SK-N-SH (cell line): ENCODE results near the gene TEX264. TPM values are rescaled to one million over a fixed set of nuclear protein-coding genes. Genes with fewer than 3 reads are reported as not detected.

ENCODE experiments used
- CTCF ChIA-PET: fragments of 300-600, 350-600 bp; formaldehyde crosslinking; extraction: SDS; loops from one replicate; lab custom pipeline; 2021; lab: Yijun Ruan, JAX
- POLR2A ChIA-PET: fragments of 350-600 bp; sonication (Branson Sonifier 250); formaldehyde crosslinking; extraction: SDS; loops from one replicate; lab custom pipeline; 2020; ENCODE audit warnings: antibody characterized with exemption, inconsistent platforms; lab: Yijun Ruan, JAX
- DNase-seq: peaks from one replicate; pipeline ENCODE4 v3.0.0; 2012
- H2AFZ ChIP-seq: fragments of 200-600 bp; sonication (generic); 2 replicates; pipeline ENCODE4 v1.8.1; 2016; ENCODE audit warnings: antibody characterized with exemption, mild to moderate bottlenecking, low read depth
- H3F3A ChIP-seq: fragments of 200-600 bp; sonication (generic); replicated peaks from 2 replicates; pipeline ENCODE3; 2016; ENCODE audit warnings: antibody characterized with exemption, mild to moderate bottlenecking; ENCODE audit not compliant: insufficient read depth
- H3K27ac ChIP-seq, 2 experiments: fragments of 200-500 bp in 1 of 2; fragments of 200-600 bp in 1 of 2; sonication (Bioruptor generic) in 1 of 2; sonication (generic), shearing (Covaris generic) in 1 of 2; 2 replicates each; pipeline versions ENCODE4 v1.5.1 to v1.6.1; 2014 to 2016; ENCODE audit warnings: low read depth in 2 of 2, inconsistent platforms in 1 of 2, low read length in 1 of 2, mild to moderate bottlenecking in 1 of 2, mixed read lengths in 1 of 2
- H3K27me3 ChIP-seq: fragments of 200-600 bp; sonication (generic), shearing (Covaris generic); 2 replicates; pipeline ENCODE4 v1.6.1; 2016; ENCODE audit warnings: mixed run types; ENCODE audit not compliant: insufficient read depth
- H3K36me3 ChIP-seq, 2 experiments: fragments of 200-500 bp in 1 of 2; fragments of 200-600 bp in 1 of 2; sonication (Bioruptor generic) in 1 of 2; sonication (generic) in 1 of 2; replicated peaks in 1 of 2; 2 replicates each; pipeline versions ENCODE3 to v1.5.1; 2014 to 2016; ENCODE audit warnings: low read length in 1 of 2, mild to moderate bottlenecking in 1 of 2; ENCODE audit not compliant: insufficient read depth in 2 of 2, control insufficient read depth in 1 of 2
- H3K4me1 ChIP-seq, 2 experiments: fragments of 200-500 bp in 1 of 2; fragments of 200-600 bp in 1 of 2; sonication (Bioruptor generic) in 1 of 2; sonication (generic), shearing (Covaris generic) in 1 of 2; 2 replicates each; pipeline versions ENCODE4 v1.5.1 to v1.6.1; 2014 to 2016; ENCODE audit warnings: low read depth in 1 of 2, low read length in 1 of 2, mixed run types in 1 of 2; ENCODE audit not compliant: insufficient read depth in 2 of 2, control insufficient read depth in 1 of 2
- H3K4me2 ChIP-seq: fragments of 200-600 bp; sonication (generic), shearing (Covaris generic); 2 replicates; pipeline ENCODE4 v1.6.1; 2017; ENCODE audit warnings: mixed run types
- H3K4me3 ChIP-seq, 2 experiments: fragments of 200-500 bp in 1 of 2; fragments of 200-600 bp in 1 of 2; sonication (Bioruptor generic) in 1 of 2; sonication (generic), shearing (Covaris generic) in 1 of 2; 2 replicates each; pipeline versions ENCODE4 v1.5.1 to v1.8.1; 2014 to 2016; ENCODE audit warnings: low read depth in 2 of 2, inconsistent platforms in 1 of 2, low read length in 1 of 2, mild to moderate bottlenecking in 1 of 2, mixed read lengths in 1 of 2, moderate library complexity in 1 of 2
- H3K79me2 ChIP-seq: fragments of 200-600 bp; sonication (generic); 2 replicates; pipeline ENCODE4 v1.8.1; 2017; ENCODE audit warnings: mild to moderate bottlenecking; ENCODE audit not compliant: insufficient read depth
- H3K9ac ChIP-seq: fragments of 200-600 bp; sonication (generic); 2 replicates; pipeline ENCODE4 v1.6.1; 2017; ENCODE audit warnings: mixed run types
- H3K9me2 ChIP-seq: fragments of 200-600 bp; sonication (generic); 2 replicates; pipeline ENCODE4 v1.6.1; 2017; ENCODE audit warnings: mixed run types
- H3K9me3 ChIP-seq: fragments of 200-600 bp; sonication (generic); 2 replicates; pipeline ENCODE4 v1.6.1; 2017; ENCODE audit warnings: mixed run types, mild to moderate bottlenecking, moderate library complexity
- H4K20me1 ChIP-seq: fragments of 200-600 bp; sonication (generic); 2 replicates; pipeline ENCODE4 v1.6.1; 2017; ENCODE audit warnings: mild to moderate bottlenecking, mixed run types; ENCODE audit not compliant: insufficient read depth
- CHD2 ChIP-seq: fragments of 150-350 bp; IDR thresholded peaks from 2 replicates; pipeline ENCODE4 v1.6.1; 2018; ENCODE audit warnings: low read length; ENCODE audit not compliant: partially characterized antibody
- CTCF ChIP-seq: fragments of 200-600 bp; sonication (generic); IDR thresholded peaks from 2 replicates; pipeline ENCODE4 v1.6.1; 2017; ENCODE audit warnings: antibody characterized with exemption, mild to moderate bottlenecking, moderate library complexity
- ELF1 ChIP-seq: IDR thresholded peaks from 2 replicates; pipeline ENCODE4 v1.4.0; 2012
- FOSL2 ChIP-seq: IDR thresholded peaks from 2 replicates; pipeline ENCODE4 v1.4.0; 2012; ENCODE audit warnings: low read depth, mild to moderate bottlenecking, moderate library complexity, borderline replicate concordance
- FOXJ3 ChIP-seq: sonication (generic); formaldehyde crosslinking; IDR thresholded peaks from 2 replicates; pipeline ENCODE4 v1.5.1; 2020; ENCODE audit warnings: mild to moderate bottlenecking, missing genetic modification reagents
- FOXM1 ChIP-seq: IDR thresholded peaks from 2 replicates; pipeline ENCODE4 v1.4.0; 2012; ENCODE audit warnings: low read depth, mild to moderate bottlenecking
- GATA2 ChIP-seq: sonication (generic); formaldehyde crosslinking; IDR thresholded peaks from 2 replicates; pipeline ENCODE4 v1.5.0; 2020; ENCODE audit warnings: mild to moderate bottlenecking, missing genetic modification reagents
- IRF3 ChIP-seq: fragments of 150-350 bp; IDR thresholded peaks from 2 replicates; pipeline ENCODE4 v1.6.1; 2016; ENCODE audit warnings: mild to moderate bottlenecking, low read depth, low read length
- JUND ChIP-seq: IDR thresholded peaks from 2 replicates; pipeline ENCODE4 v1.4.0; 2012
- MAX ChIP-seq: IDR thresholded peaks from 2 replicates; pipeline ENCODE4 v1.4.0; 2012; ENCODE audit warnings: low read depth
- MEF2A ChIP-seq: IDR thresholded peaks from 2 replicates; pipeline ENCODE4 v1.4.0; 2012; ENCODE audit warnings: low read depth, borderline replicate concordance
- NFIC ChIP-seq: IDR thresholded peaks from 2 replicates; pipeline ENCODE4 v1.4.0; 2012; ENCODE audit warnings: borderline replicate concordance
- NRF1 ChIP-seq: IDR thresholded peaks from 2 replicates; pipeline ENCODE4 v1.6.1; 2012; ENCODE audit warnings: low read depth, mild to moderate bottlenecking, low read length
- POLR2AphosphoS5 ChIP-seq: IDR thresholded peaks from 2 replicates; pipeline ENCODE4 v1.6.1; 2012; ENCODE audit warnings: low read depth, low read length
- REST ChIP-seq: IDR thresholded peaks from 2 replicates; pipeline ENCODE4 v1.6.1; 2012; ENCODE audit warnings: mild to moderate bottlenecking, low read depth, low read length, moderate library complexity
- SIN3A ChIP-seq: IDR thresholded peaks from 2 replicates; pipeline ENCODE4 v1.6.1; 2012; ENCODE audit warnings: low read depth, mild to moderate bottlenecking, low read length, moderate library complexity, borderline replicate concordance
- SMC3 ChIP-seq: IDR thresholded peaks from 2 replicates; pipeline ENCODE4 v1.6.1; 2012; ENCODE audit warnings: low read depth, low read length, improper control_type of control experiment
- TAF1 ChIP-seq: IDR thresholded peaks from 2 replicates; pipeline ENCODE4 v1.6.1; 2012; ENCODE audit warnings: low read depth, mild to moderate bottlenecking, low read length, moderate library complexity, borderline replicate concordance
- TEAD4 ChIP-seq: IDR thresholded peaks from 2 replicates; pipeline ENCODE4 v1.4.0; 2012; ENCODE audit warnings: mild to moderate bottlenecking, borderline replicate concordance; ENCODE audit not compliant: insufficient read depth
- USF1 ChIP-seq: IDR thresholded peaks from 2 replicates; pipeline ENCODE4 v1.4.0; 2012; ENCODE audit warnings: low read depth, borderline replicate concordance
- USF2 ChIP-seq: fragments of 150-350 bp; IDR thresholded peaks from 2 replicates; pipeline ENCODE4 v1.6.1; 2017; ENCODE audit warnings: antibody characterized with exemption, low read length, low read depth, borderline replicate concordance
- YY1 ChIP-seq: IDR thresholded peaks from 2 replicates; pipeline ENCODE4 v1.4.0; 2012; ENCODE audit warnings: low read depth, mild to moderate bottlenecking
- WGBS: methylation state at CpG from one replicate; pipeline ENCODE4 v1.1.6; 2017; ENCODE audit warnings: low lambda C conversion rate; 5-methylcytosine and 5-hydroxymethylcytosine counted together
- polyA plus RNA-seq, 3 experiments: library from polyadenylated mRNA; depleted of rRNA; stranded (reverse); fragments of >200 nt; gene quantifications; 2 replicates each; pipeline ENCODE4 v1.2.3, GENCODE V29; 2012

Gene TEX264
- polyA plus RNA-seq (2012; rRNA removed), result 82.1 and 86.0 TPM in 2 replicates
- polyA plus RNA-seq (2012; cell fraction: cytosol; rRNA removed), result 39.3 and 60.0 TPM in 2 replicates
- polyA plus RNA-seq (2012; cell fraction: nucleus; rRNA removed), result 71.2 and 84.0 TPM in 2 replicates

GRCh38 chr3:51670823-51671733, at the start of gene TEX264:
TSS of gene TEX264 (plus strand) at chr3:51671252. CDS start at chr3:51674305, 3,053 bp downstream.
- peaks cover 10 to 22% of the 10 kb centered on the region in 2 experiments; a peak in 3 of 4 replicates for H3K4me1 ChIP-seq
- H3K4me2 ChIP-seq, result peak within 1 kb of the TSS; percentile 100
- H3K4me3 ChIP-seq, result peak within 1 kb of the TSS; percentile 85 to 96
- H3K36me3 ChIP-seq, result peaks cover 0 to 10% of the 10 kb centered on the region in 2 experiments
- peaks cover 24% of the 10 kb centered on the region for H3K79me2 ChIP-seq
- peak; percentile 97 for DNase-seq
- H3K9me2 ChIP-seq, result no peaks in the 10 kb centered on the region
- H3K9me3 ChIP-seq, result no peaks in the 10 kb centered on the region
- peaks cover 8% of the 10 kb centered on the region; the same call in 1 of the 2 replicates for H4K20me1 ChIP-seq
- 5% methylated on average over 24 of the region's 81 CpGs for WGBS
- ChIA-PET POLR2A (interaction anchor here (1.0 to 3.1 kb wide), 4 partner anchors 10 to 171 kb away, joined by 3 to 29 read pairs (median 6); partner anchors contain the start of gene DCAF1), CTCF (interaction anchor here (0.8 to 10.3 kb wide), 11 partner anchors 10 to 312 kb away, joined by 3 to 209 read pairs (median 13); partner anchors contain the start of genes DCAF1 and RAD54L2)
- H3K9ac ChIP-seq, result peak within 1 kb of the TSS; percentile 92
- peak within 1 kb of the TSS; percentile 73 to 94 for H3K27ac ChIP-seq
- H2AFZ ChIP-seq, result peak within 1 kb of the TSS; percentile 96
- no peaks in the 10 kb centered on the region for H3K27me3 ChIP-seq
- peaks cover 13% of the 10 kb centered on the region for H3F3A ChIP-seq
- no peak for TF ChIP-seq CTCF
- TF ChIP-seq SMC3, result no peak
- TF ChIP-seq JUND, result no peak
- no peak for TF ChIP-seq ELF1
- TF ChIP-seq USF2, result no peak
- TF ChIP-seq IRF3, result no peak
- TF ChIP-seq CHD2, result no peak
- peak; percentile 69 for TF ChIP-seq TAF1
- TF ChIP-seq REST, result no peak
- no peak for TF ChIP-seq MEF2A
- no peak for TF ChIP-seq FOXM1
- TF ChIP-seq NRF1, result peak; percentile 86
- TF ChIP-seq POLR2AphosphoS5, result peak; percentile 89
- no peak; the same call in 1 of the 2 replicates for TF ChIP-seq MAX
- no peak for TF ChIP-seq NFIC
- TF ChIP-seq TEAD4, result no peak
- TF ChIP-seq YY1, result no peak
- TF ChIP-seq USF1, result no peak
- TF ChIP-seq GATA2 (CRISPR knock-in tag), result no peak
- TF ChIP-seq FOXJ3 (CRISPR knock-in tag), result no peak
- peak; percentile 22; the same call in 1 of the 2 replicates for TF ChIP-seq SIN3A
- TF ChIP-seq FOSL2, result no peak
